GM08714 (cell line): ENCODE measurements around the gene KLHL3.

Source experiments
- H3K4me3 ChIP-seq: fragments of 200-500 bp; sonication (Bioruptor generic); 2 replicates; pipeline ENCODE4 v1.5.1; 2014; ENCODE audit warnings: mild to moderate bottlenecking, low read length, inconsistent platforms
- ZNF274 ChIP-seq: IDR thresholded peaks from 2 replicates; pipeline ENCODE4 v1.6.1; 2012; ENCODE audit warnings: mild to moderate bottlenecking, low read depth, low read length

The KLHL3 gene

DNA sequence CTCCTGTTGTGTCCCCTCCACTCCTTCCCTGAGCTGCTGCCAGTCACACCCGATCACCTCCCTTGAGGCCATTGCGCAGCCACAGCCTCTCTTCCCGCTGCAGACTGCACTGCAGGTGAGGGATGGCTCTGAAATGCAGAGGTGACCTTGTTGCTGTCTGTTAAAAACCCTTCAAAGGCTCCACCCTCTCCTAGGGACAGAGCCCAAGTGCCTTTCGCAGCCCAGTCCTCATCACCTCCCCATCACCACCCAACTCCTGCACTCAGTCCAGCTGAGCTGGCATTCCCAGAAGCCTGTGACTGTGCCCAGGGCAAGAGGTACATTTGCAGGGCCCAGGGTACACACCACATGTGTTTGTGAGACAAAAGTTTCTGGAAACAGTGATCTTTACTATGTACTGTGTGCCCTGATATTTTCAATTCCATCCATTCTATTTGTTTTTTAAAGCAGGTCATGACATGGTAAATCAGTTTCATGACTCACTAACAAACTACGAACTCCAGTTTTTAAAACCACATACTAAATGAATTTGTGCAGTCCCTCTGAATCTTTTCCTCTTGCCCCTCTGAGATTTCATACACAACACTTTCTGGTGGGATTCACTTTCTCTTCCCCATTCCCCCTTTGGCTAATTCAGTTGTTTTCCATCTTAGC is 163.7 kb downstream of the KLHL3 start:
- TF ChIP-seq ZNF274: no peak
- H3K4me3 ChIP-seq: no peak overlapping the region

GRCh38 chr5:137570070-137570469 is 165.8 kb downstream of the KLHL3 start:
- H3K4me3 ChIP-seq: no peak overlapping the region
- no peak for TF ChIP-seq ZNF274
